GM12892 (cell line): Measurements from ENCODE around the gene CUEDC2.

ENCODE experiments used
- POLR2A ChIP-seq: IDR thresholded peaks from 2 replicates; pipeline ENCODE4 v1.6.1; 2011; ENCODE audit warnings: low read depth, low read length, control low read depth
- POLR2AphosphoS5 ChIP-seq: IDR thresholded peaks from 2 replicates; pipeline ENCODE4 v1.6.1; 2011; ENCODE audit warnings: low read depth, low read length, control low read depth
- TAF1 ChIP-seq: IDR thresholded peaks from 2 replicates; pipeline ENCODE4 v1.6.1; 2011; ENCODE audit warnings: low read depth, mild to moderate bottlenecking, control low read depth, low read length, borderline replicate concordance

GRCh38 chr10:102457591-102458150 lies 25.3 kb upstream of the CUEDC2 start:
- no peak for TF ChIP-seq POLR2A
- TF ChIP-seq POLR2AphosphoS5 = no peak
- no peak for TF ChIP-seq TAF1
